Activated CD4-positive, alpha-beta T cell treated with anti-CD3 and anti-CD28 coated beads, Interleukin-2, amount 50 U/mL, for 4 hours (primary cell): Measurements from ENCODE around the gene EFS.
A peak's percentile ranks its signal among the peaks of the same experiment; 100 is the strongest.

Experiments used
- DNase-seq, 2 experiments: peaks; one replicate each; pipeline ENCODE4 v3.0.0-alpha.2; 2020

Gene EFS

GRCh38 chr14:23324455-23324846 lies 40.5 kb downstream of the EFS start:
- no peak for DNase-seq

- DNase-seq = no peak
Measured at GRCh38 chr14:23323838-23324454, 41.0 kb downstream of the EFS start.

- DNase-seq = no peak
Measured at GRCh38 chr14:23322568-23323517, 42.1 kb downstream of the EFS start.

GRCh38 chr14:23321572-23322547 lies 43.1 kb downstream of the EFS start:
- DNase-seq = peak; percentile 47 to 53

- peak; percentile 95 to 96 for DNase-seq
Measured at GRCh38 chr14:23320584-23321571, 44.1 kb downstream of the EFS start, which contains the start of gene PABPN1. TSS of gene PABPN1 (plus strand) at chr14:23321457. CDS start at chr14:23321470, 13 bp downstream.

- DNase-seq = no peak
Measured at GRCh38 chr14:23319746-23320583, 45.0 kb downstream of the EFS start.

GRCh38 chr14:23316300-23316699 lies 48.7 kb downstream of the EFS start:
- no peak for DNase-seq

GRCh38 chr14:23310546-23310945 lies 54.4 kb downstream of the EFS start:
- DNase-seq = no peak

GRCh38 chr14:23308721-23309445 lies 56.1 kb downstream of the EFS start:
- no peak for DNase-seq

GRCh38 chr14:23307687-23308644 lies 57.0 kb downstream of the EFS start:
- no peak for DNase-seq

- DNase-seq = no peak
Measured at GRCh38 chr14:23307146-23307530, 57.8 kb downstream of the EFS start.

- no peak for DNase-seq
Measured at GRCh38 chr14:23306412-23307145, 58.4 kb downstream of the EFS start, which contains the start of gene BCL2L2. TSS of gene BCL2L2 (plus strand) at chr14:23306833. CDS start at chr14:23307768, 935 bp downstream.
